Activated naive CD8-positive, alpha-beta T cell treated with anti-CD3 and anti-CD28 coated beads, Interleukin-2, amount 50 U/mL, for 24 hours (primary cell): Measurements from ENCODE around the gene TNNI3K.

ENCODE experiments used
- ATAC-seq: fragments of 150-1000 bp; cut with Tn5 transposase; one replicate; pipeline ENCODE4 v1.10.0; 2021
- DNase-seq: peaks from one replicate; pipeline ENCODE4 v3.0.0; 2021
- H3K27ac Mint-ChIP-seq: one replicate; pipeline ENCODE4 v1.8.0; 2021; ENCODE audit warnings: mild to moderate bottlenecking, mixed read lengths
- H3K27me3 Mint-ChIP-seq: one replicate; pipeline ENCODE4 v1.8.0; 2021; ENCODE audit warnings: mixed read lengths
- H3K36me3 Mint-ChIP-seq: one replicate; pipeline ENCODE4 v1.8.0; 2021; ENCODE audit warnings: low read depth, mixed read lengths
- H3K4me1 Mint-ChIP-seq: one replicate; pipeline ENCODE4 v1.8.0; 2021; ENCODE audit warnings: mixed read lengths
- H3K4me3 Mint-ChIP-seq: one replicate; pipeline ENCODE4 v1.8.0; 2021; ENCODE audit warnings: mild to moderate bottlenecking, moderate library complexity, mixed read lengths
- H3K9me3 Mint-ChIP-seq: one replicate; pipeline ENCODE4 v1.8.0; 2021; ENCODE audit warnings: mixed read lengths

The TNNI3K gene

DNA sequence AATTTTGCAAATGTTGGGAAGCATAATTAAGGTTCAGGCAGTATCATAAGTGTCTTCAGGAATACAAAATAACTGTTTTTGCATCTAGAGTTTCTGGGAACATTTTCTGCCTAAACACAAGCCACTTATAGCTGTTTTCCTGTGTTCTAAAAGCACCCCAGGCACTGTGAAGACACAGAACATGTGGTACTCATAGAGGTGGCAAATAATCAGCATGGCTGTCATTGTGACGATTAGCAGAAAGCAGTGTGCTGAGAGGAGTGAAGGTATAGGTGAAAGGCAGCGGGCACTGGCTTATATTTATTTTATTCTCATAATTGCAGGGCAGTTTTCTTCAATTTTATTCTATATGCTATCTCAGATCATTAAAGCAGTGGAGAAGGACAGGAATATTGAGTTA lies 157.7 kb downstream of the TNNI3K start:
- no peak overlapping the region for H3K27ac Mint-ChIP-seq
- no peaks in the 10 kb centered on the region for H3K9me3 Mint-ChIP-seq
- H3K27me3 Mint-ChIP-seq, result no peaks in the 10 kb centered on the region
- H3K4me3 Mint-ChIP-seq, result no peak overlapping the region
- no peaks in the 10 kb centered on the region for H3K36me3 Mint-ChIP-seq
- no peak for ATAC-seq
- DNase-seq, result no peak
- H3K4me1 Mint-ChIP-seq, result no peaks in the 10 kb centered on the region

DNA sequence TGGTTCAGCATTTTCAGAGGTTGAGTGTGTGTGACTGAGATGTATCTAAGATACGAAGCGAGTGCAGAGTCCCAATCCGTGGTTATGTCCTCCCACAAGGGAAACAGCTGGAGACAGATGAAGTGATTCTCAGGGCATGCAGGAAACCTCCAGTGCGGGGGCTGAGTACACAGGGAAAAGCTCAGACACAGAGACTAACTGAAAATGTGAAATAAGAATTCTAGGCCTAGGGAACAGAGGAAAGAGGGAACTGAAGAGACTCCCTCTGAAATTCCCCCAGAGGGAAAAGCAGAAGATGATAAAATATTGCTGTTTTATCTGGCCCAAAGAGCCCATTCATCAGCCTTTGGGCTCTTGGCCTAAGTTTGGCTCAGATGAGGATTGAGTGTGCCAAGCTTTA lies 160.4 kb downstream of the TNNI3K start:
- Mint-ChIP-seq H3K36me3 (no peaks in the 10 kb centered on the region), H3K27ac (no peak overlapping the region), H3K27me3 (no peaks in the 10 kb centered on the region), H3K4me3 (no peak overlapping the region), H3K9me3 (no peaks in the 10 kb centered on the region), H3K4me1 (no peaks in the 10 kb centered on the region)
- no peak for ATAC-seq
- no peak for DNase-seq

DNA sequence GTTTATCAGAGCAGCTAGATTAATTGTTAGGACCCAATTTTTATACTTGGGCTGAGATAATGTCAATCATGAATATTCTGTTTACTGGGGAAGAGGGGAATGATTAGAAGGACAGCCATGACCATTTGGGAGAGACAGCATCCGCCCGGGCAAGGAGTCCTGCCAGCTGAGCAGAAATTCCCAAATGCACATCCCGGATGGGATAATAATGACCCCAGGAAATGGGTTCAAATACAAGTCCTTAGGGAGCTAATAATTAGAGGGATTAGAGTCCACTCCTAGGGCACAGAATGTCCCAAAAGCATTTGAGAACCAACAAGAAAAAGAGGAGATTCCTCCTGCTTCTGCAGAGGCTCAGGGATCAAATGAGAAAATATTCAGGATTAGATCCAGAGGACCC lies 161.3 kb downstream of the TNNI3K start:
- H3K27me3 Mint-ChIP-seq, result no peaks in the 10 kb centered on the region
- no peak for DNase-seq
- H3K4me1 Mint-ChIP-seq, result no peaks in the 10 kb centered on the region
- no peaks in the 10 kb centered on the region for H3K36me3 Mint-ChIP-seq
- H3K9me3 Mint-ChIP-seq, result no peaks in the 10 kb centered on the region
- no peak overlapping the region for H3K4me3 Mint-ChIP-seq
- no peak for ATAC-seq
- H3K27ac Mint-ChIP-seq, result no peak overlapping the region

- Mint-ChIP-seq H3K27me3 (no peaks in the 10 kb centered on the region), H3K4me1 (no peaks in the 10 kb centered on the region), H3K36me3 (no peaks in the 10 kb centered on the region), H3K27ac (no peak overlapping the region), H3K4me3 (no peak overlapping the region), H3K9me3 (no peaks in the 10 kb centered on the region)
- ATAC-seq (no peak), DNase-seq (no peak)
Observed at GRCh38 chr1:74396933-74397332, 161.7 kb downstream of the TNNI3K start.

DNA sequence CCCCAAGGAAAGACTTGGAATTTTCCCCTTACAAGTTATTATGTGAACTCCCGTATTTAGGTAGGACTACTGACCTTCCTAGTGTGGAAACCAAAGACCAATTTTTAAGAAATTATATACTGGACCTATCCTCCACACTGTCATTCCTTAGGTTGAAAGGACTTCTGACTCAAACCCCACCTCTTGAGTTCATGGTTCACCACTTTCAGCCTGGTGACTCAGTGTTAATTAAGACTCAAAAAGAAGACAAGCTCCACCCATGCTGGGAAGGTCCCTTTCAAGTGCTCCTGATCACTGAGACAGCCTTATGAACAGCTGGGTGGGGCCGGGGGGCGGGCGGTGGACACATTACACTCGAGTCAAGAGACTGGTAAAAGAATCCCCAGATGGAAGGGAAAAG lies 164.1 kb downstream of the TNNI3K start:
- H3K27me3 Mint-ChIP-seq, result no peaks in the 10 kb centered on the region
- no peaks in the 10 kb centered on the region for H3K9me3 Mint-ChIP-seq
- ATAC-seq (no peak), DNase-seq (no peak)
- no peak overlapping the region for H3K4me3 Mint-ChIP-seq
- no peaks in the 10 kb centered on the region for H3K36me3 Mint-ChIP-seq
- no peak overlapping the region for H3K27ac Mint-ChIP-seq
- H3K4me1 Mint-ChIP-seq, result no peaks in the 10 kb centered on the region

DNA sequence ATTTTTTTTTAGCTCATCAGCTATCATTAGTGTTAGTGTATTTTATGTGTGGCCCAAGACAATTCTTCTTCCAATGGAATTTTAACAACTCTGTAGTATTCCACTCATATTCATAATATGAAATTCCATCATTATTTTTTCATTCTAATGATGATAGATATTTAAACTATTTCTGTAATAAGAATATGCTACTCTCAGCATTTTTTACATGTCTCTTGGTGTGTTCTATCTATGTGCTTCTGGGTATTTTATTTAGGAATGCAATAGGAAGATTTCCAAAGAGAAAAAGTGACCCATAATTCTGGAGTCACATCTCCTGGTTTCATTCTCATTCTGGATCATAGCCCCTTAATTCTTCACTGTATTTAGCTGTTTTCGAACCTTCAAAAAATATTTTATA lies 167.7 kb downstream of the TNNI3K start:
- Mint-ChIP-seq H3K27me3 (no peaks in the 10 kb centered on the region), H3K27ac (no peak overlapping the region), H3K9me3 (no peaks in the 10 kb centered on the region), H3K4me1 (no peaks in the 10 kb centered on the region), H3K36me3 (no peaks in the 10 kb centered on the region), H3K4me3 (no peak overlapping the region)
- DNase-seq (no peak), ATAC-seq (no peak)

DNA sequence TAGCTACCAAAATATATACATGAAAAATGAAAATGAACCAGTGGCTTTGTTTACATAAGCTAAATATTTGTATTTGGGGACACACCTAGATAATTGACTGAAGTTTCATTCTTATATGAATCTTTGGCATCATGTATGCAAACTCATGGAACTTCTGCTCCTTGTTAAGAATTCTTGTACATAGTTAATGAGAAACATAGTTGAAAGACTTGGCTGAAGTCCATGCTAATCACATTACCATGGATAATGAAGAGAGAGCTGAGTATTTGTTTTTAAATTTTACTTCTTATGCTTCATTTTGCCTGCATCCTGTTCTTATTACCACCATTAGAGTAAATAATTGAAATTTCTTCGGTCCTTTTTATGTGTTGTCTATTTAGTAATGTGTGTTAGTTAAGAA lies 168.4 kb downstream of the TNNI3K start:
- Mint-ChIP-seq H3K9me3 (no peaks in the 10 kb centered on the region), H3K27ac (no peak overlapping the region), H3K4me3 (no peak overlapping the region), H3K4me1 (no peaks in the 10 kb centered on the region), H3K36me3 (no peaks in the 10 kb centered on the region), H3K27me3 (no peaks in the 10 kb centered on the region)
- ATAC-seq, result no peak
- no peak for DNase-seq

- DNase-seq (no peak), ATAC-seq (no peak)
- Mint-ChIP-seq H3K9me3 (no peaks in the 10 kb centered on the region), H3K36me3 (no peaks in the 10 kb centered on the region), H3K27ac (no peak overlapping the region), H3K4me3 (no peak overlapping the region), H3K27me3 (no peaks in the 10 kb centered on the region), H3K4me1 (no peaks in the 10 kb centered on the region)
Observed at GRCh38 chr1:74406759-74407158, 171.6 kb downstream of the TNNI3K start.

DNA sequence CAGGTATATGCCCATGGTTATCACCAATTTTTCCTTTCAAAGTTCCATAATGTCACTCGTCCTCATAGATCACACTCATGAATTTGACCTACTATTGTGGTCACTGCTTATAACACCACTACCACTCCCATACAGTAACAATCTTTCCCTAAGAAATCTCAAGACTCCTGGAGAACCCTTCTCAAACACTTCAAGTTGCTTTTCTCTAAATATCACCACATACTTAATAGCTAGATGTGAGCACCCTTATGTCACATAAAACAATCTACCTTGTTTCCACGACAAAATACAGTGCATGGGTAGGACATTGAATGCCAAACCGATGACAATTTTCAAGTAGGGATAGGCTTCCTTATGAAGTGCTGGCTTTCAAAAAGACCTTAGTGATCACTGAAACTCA lies 172.7 kb downstream of the TNNI3K start:
- H3K27me3 Mint-ChIP-seq, result no peaks in the 10 kb centered on the region
- no peaks in the 10 kb centered on the region for H3K36me3 Mint-ChIP-seq
- H3K4me1 Mint-ChIP-seq, result no peaks in the 10 kb centered on the region
- ATAC-seq (no peak), DNase-seq (no peak)
- H3K4me3 Mint-ChIP-seq, result no peak overlapping the region
- no peaks in the 10 kb centered on the region for H3K9me3 Mint-ChIP-seq
- H3K27ac Mint-ChIP-seq, result no peak overlapping the region

- Mint-ChIP-seq H3K9me3 (no peaks in the 10 kb centered on the region), H3K4me1 (no peaks in the 10 kb centered on the region), H3K4me3 (no peak overlapping the region), H3K27me3 (no peaks in the 10 kb centered on the region), H3K27ac (no peak overlapping the region), H3K36me3 (no peaks in the 10 kb centered on the region)
- no peak for ATAC-seq
- DNase-seq, result no peak
Observed at GRCh38 chr1:74412244-74412643, 177.1 kb downstream of the TNNI3K start.

DNA sequence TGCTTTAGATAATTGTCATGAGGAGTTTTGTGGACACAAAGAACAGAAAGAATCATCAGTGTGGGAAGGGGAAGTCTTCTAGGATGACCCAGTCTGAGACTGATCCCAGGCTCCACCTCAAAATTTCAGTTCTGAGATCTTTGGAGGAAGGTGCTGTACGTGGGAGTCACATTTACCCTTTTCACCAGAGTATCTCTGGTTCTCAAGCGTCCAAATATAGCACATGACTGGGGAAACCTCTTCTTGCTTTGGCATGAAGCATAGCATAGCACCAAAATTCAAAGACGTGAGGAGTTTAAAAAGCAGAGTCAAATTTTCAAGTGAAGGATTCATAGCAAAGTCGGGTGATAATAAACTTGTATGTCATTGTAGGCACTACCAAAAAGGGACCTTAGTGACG lies 180.7 kb downstream of the TNNI3K start:
- H3K9me3 Mint-ChIP-seq, result no peaks in the 10 kb centered on the region
- no peaks in the 10 kb centered on the region for H3K4me1 Mint-ChIP-seq
- peaks cover 2% of the 10 kb centered on the region for H3K27me3 Mint-ChIP-seq
- DNase-seq (no peak), ATAC-seq (no peak)
- H3K27ac Mint-ChIP-seq, result no peak overlapping the region
- no peak overlapping the region for H3K4me3 Mint-ChIP-seq
- no peaks in the 10 kb centered on the region for H3K36me3 Mint-ChIP-seq

DNA sequence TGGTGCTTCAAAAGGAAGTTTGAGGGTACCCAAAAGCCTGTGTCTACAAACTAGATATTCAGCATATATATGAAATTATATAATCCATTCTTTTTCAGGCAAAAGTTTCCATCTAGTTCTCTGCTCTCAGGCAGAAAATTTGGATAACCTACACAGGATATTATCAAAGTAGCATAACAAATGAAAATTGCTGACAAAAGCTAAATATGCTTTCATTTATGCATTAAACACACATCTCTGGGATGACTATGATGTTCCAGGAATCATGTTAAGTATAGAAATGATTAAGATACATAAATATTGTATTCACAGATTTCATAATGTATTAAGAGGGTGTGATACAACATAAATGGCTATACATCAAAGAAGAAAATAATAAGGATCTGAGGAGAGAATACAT lies 184.4 kb downstream of the TNNI3K start:
- peaks cover 2% of the 10 kb centered on the region for H3K27me3 Mint-ChIP-seq
- no peaks in the 10 kb centered on the region for H3K9me3 Mint-ChIP-seq
- no peaks in the 10 kb centered on the region for H3K36me3 Mint-ChIP-seq
- H3K27ac Mint-ChIP-seq, result no peak overlapping the region
- ATAC-seq (no peak), DNase-seq (no peak)
- no peak overlapping the region for H3K4me3 Mint-ChIP-seq
- no peaks in the 10 kb centered on the region for H3K4me1 Mint-ChIP-seq

- Mint-ChIP-seq H3K9me3 (no peaks in the 10 kb centered on the region), H3K4me3 (no peak overlapping the region), H3K27ac (no peak overlapping the region), H3K27me3 (peaks cover 2% of the 10 kb centered on the region), H3K36me3 (no peaks in the 10 kb centered on the region), H3K4me1 (no peaks in the 10 kb centered on the region)
- ATAC-seq (no peak), DNase-seq (no peak)
Observed at GRCh38 chr1:74420467-74420866, 185.3 kb downstream of the TNNI3K start.

- H3K9me3 Mint-ChIP-seq, result no peaks in the 10 kb centered on the region
- ATAC-seq, result no peak
- no peak for DNase-seq
Observed at GRCh38 chr1:74422421-74423292, 187.5 kb downstream of the TNNI3K start.

DNA sequence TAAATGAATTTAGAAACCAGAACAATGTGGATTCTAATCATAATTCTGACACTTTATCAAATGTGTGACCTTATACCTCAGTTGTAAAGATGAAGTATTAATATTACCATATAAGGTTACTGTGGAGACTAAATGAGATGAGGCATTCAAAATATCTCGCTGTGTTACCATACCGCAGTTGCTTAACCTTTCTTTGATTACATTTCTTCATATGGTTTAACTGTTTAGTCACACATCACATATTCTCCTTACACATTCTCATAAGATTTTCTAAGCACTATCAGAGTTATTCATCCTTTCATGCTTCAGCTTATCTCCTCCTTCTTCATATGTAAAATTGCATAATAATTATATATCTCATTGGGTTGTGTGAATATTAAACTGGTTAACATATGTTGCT lies 188.3 kb downstream of the TNNI3K start:
- H3K36me3 Mint-ChIP-seq, result no peaks in the 10 kb centered on the region
- no peak for ATAC-seq

More at GRCh38 chr1:74422421-74423292, 187.5 kb downstream of the TNNI3K start:
- Mint-ChIP-seq H3K4me3 (no peak overlapping the region), H3K36me3 (no peaks in the 10 kb centered on the region), H3K27ac (no peak overlapping the region), H3K27me3 (peaks cover 2% of the 10 kb centered on the region), H3K4me1 (no peaks in the 10 kb centered on the region)

GRCh38 chr1:74425676-74426075 lies 190.5 kb downstream of the TNNI3K start:
- H3K4me3 Mint-ChIP-seq, result no peak overlapping the region
- no peak overlapping the region for H3K27ac Mint-ChIP-seq
- ATAC-seq, result no peak
- no peaks in the 10 kb centered on the region for H3K4me1 Mint-ChIP-seq
- no peak for DNase-seq
- H3K36me3 Mint-ChIP-seq, result no peaks in the 10 kb centered on the region
- no peaks in the 10 kb centered on the region for H3K9me3 Mint-ChIP-seq
- no peaks in the 10 kb centered on the region for H3K27me3 Mint-ChIP-seq

More for the DNA sequence above, 188.3 kb downstream of the TNNI3K start:
- no peak overlapping the region for H3K27ac Mint-ChIP-seq
- no peak overlapping the region for H3K4me3 Mint-ChIP-seq
- no peaks in the 10 kb centered on the region for H3K4me1 Mint-ChIP-seq
- no peak for DNase-seq
- H3K9me3 Mint-ChIP-seq, result no peaks in the 10 kb centered on the region
- H3K27me3 Mint-ChIP-seq, result peaks cover 2% of the 10 kb centered on the region
